ENCODE measurements around the gene LRATD1.

LRATD1 gene

DNA sequence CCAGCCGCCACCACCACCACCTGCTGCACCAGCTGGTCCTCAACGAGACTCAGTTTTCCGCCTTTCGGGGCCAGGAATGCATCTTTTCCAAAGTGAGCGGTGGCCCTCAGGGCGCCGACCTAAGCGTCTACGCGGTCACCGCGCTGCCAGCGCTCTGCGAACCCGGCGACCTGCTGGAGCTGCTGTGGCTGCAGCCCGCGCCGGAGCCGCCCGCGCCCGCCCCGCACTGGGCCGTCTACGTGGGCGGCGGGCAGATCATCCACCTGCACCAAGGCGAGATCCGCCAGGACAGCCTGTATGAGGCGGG lies 1.6 kb downstream of the LRATD1 start:
- no peak for DNase-seq

DNA sequence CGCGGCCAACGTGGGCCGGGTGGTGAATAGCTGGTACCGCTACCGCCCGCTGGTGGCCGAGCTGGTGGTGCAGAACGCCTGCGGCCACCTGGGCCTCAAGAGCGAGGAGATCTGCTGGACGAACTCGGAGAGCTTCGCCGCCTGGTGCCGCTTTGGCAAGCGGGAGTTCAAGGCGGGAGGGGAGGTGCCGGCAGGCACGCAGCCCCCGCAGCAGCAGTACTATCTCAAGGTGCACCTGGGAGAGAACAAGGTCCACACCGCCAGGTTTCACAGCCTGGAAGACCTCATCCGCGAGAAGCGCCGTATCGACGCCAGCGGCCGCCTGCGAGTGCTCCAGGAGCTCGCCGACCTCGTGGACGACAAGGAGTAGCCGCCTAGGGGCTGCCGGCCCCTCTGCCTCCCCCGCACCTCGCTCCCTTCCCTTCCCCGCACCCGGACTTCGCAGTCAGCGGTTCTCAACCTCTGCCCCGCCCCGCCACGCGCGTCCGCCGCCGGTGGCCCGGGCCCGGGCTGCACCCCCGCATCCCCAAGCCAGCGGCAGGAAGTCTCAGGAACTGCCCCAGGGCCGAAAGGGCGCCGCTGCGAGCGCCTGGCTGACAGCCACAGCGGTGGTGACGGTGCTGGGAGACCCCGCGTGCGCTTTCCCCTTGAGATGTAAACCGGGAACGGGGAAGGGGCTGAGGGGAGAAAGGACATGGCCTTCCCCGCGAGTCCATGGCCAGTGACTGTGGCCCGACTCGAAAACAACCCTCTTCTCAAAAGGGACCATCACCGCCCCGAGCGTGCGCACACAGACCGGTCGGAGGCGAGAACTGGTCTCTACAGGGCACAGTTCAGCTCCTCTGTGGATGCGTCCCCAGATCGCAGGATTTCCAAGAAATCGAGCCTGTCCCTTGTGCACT lies 2.2 kb downstream of the LRATD1 start:
- DNase-seq, result peak; percentile 48 to 61

DNA sequence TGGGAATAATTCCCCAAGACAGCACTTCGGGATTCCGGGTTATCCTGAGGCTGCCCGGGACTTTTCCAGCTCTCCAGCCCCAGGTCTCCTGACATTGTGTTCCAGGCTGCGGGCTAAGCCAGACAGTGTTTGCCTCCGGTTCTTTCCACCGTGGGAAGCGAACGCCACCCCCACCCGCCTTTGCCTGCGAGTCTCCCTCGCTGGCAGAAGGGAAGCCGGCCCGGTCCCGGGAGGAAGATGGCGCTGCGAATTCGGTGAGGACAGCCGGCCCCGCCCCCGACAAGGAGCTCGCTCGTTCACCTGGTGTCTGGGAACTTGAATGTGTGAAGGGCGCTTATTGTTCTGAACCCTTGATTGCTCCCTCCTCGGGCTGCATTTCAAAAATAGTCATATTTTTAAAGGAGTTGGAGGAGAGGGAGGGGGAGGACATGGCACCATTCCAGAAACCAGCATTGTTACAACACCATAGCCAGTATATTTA lies 2.9 kb downstream of the LRATD1 start:
- peak; percentile 43 to 48 for DNase-seq

DNA sequence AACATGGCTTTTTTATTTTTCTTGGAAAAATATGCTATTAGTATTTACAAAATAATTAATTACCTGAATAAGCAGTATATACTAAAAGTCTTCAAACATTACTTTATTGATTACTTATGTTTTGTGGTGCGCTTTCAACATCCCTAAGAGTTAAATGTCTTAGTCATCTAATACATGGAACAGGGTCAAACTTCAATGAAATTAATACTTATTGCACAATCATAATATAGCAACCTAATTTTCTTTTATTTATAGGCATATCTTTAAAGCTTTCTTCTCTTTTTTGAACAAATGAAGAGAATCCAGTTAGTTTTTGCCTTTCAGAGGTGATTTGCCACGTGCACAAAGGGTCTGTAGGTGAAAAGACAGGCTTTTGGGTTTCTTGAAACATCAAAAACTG lies 6.0 kb downstream of the LRATD1 start:
- no peak for DNase-seq

DNA sequence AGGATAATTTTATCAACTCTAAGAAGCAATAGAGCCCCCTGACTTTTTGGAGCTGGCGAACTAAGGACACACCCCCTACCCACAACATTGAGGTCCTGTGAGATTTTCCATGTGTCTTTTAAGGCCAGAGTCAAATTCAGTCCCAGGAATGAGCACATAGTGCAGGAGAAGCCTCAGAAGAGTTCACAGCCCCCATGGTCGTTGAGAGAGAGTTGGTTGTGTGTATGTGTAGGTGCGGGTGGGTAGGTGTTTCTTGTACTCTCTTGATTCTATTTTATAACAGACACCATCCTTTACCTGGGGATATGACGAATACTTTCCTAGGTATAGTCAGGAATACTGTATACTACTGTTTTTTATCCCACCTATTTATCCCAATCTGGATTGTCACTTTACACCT lies 8.6 kb downstream of the LRATD1 start:
- no peak for DNase-seq

DNA sequence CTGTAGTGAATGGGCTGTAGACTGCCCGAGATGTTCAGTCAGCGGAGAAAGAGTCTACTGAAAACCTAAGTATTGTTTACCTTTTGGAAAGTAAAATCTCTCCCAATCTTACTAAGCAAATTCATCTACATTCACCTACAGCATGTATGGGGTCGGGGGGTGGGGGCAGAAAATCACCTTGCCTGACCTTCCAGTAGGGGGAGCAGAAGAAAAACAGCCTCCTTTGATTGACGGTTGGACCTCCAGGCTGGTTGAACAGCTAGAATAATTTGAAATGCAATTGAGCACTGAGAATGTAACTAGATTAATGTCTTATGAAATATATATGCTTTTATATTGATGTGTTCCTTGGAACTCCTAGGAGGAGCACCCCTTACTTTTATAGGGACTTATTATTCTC lies 10.0 kb downstream of the LRATD1 start:
- no peak for DNase-seq

DNA sequence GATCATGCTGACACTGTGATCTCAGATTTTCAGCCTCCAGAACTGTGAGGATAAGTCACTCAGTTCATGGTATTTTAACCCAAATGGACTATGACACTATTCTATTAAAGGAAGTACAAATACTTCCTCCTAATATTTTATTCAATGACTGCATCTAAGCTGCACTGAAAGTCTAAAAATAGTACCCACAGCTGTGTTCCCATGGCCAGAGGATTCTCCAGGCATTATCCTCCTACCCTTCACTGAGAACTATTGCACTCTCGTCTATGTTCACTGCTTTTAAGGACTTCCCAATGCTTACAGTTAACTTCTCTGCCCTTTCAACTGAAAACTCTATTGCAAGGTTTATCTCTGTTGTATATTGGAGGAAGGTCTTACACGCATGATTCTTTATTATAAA lies 15.2 kb downstream of the LRATD1 start:
- DNase-seq, result no peak

DNA sequence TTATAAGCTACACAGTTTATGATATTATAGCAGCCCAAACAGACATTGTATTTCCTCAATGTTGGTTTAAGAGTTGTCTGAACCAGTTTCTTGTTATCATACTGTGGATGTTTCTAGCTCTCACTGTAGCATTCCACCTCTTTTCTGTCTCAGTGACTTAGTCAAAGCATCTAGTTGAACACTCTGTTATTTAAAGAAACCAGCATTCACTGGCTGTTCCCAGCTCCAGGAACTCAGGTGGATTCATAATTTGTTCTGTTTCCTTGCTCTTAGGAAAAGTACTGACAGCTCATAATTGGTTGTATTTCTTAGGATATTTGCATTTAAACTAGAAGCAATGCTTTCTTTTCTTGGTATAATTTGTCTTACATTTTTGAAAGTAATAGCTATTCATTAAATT lies 17.5 kb downstream of the LRATD1 start:
- DNase-seq, result no peak

DNA sequence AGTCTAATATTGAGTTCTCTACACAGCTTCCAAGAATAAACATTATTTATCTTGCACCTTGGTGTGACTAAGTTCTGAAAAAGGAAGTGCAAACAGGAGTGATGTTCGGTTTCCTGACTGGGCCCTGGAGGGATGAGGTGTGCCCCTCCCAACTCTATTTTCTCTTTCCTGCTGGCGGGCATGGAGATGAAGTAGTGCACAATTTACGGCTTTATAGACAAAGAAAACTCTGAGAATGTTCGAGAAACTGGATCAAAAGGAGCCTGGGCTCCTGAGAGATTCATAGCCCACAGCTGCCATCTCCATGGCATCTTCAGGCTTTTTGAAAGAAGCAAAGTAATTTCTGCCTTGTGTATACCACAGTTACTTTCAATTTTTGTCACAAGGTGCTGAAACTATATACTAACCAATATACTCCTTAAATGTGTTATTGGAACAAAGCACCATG lies 22.3 kb downstream of the LRATD1 start:
- no peak for DNase-seq

DNA sequence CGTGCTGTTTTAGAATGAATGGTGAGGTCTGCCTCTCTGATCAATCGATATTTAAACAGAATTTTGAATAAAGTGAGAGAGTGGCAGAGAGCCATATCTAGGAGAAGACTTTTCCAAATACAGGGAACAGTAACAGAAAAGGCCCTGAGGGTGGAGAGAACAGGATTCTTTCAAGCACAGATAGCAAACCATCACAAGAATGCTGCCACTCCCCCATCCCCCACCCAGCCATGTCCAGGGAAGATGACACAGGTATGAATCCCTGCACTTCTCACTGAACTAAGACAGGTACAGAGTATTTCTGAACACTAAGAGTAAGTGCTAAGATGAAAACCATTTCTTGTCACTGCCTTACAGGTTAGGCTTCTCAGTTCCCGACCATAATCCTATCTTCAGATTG lies 23.6 kb downstream of the LRATD1 start:
- DNase-seq, result no peak

DNA sequence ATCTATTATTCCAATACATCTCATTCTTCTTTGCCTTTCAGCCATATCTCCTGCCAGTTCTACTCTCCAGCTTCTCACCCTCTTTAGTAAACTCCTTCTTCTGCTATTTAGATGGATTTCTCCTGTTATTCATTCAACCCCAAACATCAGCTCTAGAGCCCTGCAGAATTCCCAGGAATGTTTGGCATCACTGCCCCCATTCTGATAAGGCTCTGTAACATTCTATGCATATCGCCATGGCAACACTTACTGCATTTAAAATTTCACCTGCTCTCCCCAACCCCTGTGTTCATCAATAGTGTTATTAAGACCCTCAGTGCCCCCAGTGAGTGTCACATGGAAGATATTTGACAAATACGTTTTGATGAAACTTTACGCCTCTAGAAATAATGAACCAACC lies 28.6 kb downstream of the LRATD1 start:
- no peak for DNase-seq

DNA sequence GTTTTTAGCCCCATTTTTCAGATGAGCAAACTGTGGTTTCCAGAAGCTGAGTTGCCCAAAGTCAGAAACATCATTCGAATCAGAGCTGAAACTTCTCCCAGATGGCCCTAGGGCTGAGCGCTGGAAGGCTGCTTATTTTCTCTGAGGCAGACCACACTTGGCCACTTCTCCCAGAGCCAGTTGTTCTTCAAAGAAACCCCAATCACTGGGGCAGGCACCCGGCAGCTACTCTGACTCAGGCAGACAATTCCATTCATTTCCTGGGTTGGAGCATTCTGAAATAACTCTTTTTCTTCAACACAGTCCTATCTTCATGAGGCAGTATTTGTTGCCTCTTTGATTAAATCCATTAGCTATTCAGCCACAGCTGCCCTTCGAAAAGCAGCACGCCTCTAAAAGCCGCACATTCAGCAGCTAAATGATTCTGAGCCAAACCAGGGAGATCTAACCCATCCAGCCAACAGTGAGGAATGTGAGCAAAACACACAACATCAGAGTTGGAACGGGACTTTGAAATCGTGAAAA lies 40.9 kb downstream of the LRATD1 start:
- no peak for DNase-seq

DNA sequence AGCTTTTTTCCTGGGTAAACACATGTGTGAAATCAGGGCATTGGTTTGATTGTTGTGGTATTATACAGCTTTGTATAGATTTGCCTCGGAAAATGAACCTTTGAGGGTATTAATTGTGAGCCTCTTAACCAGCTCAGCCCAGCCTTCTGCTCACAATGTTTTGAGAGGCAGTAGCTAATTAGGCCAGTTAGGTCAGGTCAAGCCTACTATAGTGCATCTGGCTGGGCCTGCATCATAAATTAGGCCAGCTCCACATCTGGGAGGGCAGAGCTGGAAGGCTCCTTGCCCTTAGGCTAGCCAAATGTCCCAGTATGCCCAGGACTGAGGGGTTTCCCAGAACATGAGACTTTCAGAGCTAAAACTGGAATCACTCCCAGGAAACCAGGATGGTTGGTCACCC lies 43.0 kb downstream of the LRATD1 start:
- DNase-seq, result no peak

DNA sequence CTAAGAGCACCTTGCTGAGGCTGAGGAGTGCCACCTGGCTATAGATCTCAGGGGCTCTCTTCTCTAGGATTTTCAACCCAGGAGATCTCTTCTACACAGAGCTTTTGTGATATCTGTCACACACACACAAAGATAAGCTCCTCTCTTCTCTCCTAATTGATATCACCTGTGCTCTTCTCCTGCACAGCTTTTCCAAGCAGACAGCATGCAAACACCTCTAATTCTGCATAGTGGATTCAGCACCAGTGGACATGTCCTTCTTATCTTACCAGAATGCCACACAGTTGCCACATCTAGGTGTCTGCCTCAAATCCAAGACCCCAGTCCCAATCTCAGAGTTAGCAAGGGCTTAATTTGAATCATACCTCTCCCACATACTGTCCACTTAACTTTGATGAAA lies 43.9 kb downstream of the LRATD1 start:
- DNase-seq, result no peak

DNA sequence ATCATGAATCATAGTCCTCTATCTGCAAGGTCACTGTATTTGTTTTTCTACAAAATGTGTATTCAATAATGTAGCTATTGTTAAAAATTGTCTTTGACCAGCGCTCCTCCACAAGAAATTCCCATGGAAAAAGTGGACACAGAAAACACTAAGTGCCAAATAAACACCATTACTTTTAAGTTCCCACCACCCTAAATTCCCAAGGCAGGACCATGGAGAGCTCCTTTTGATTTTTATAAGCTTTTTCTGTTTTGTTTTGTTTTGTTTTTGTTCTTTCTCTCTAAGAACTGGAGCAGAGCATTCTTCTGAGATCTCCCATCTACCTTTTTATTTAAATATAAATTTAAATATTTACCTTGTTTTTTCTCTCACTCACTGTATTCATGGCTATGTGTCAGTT lies 44.5 kb downstream of the LRATD1 start:
- no peak for DNase-seq

DNA sequence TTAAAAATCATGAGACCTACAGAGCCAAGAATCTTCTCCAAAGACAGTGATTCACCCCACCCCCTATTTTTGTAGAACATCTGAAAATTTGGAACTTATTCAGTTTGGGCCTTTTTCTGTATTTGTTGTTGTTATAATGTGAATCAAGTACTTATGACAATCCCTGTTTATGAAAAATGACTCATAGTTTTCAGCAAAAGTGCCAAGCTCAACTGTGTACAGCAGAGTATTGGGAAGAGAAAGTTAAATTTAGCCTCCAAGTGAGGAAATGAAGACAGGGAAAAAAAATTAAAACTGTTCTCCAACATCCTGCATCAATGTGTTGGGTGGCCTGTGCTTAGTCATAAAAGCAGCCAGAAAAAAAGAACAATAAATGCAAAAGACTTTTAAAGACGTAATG lies 46.2 kb downstream of the LRATD1 start:
- no peak for DNase-seq

DNA sequence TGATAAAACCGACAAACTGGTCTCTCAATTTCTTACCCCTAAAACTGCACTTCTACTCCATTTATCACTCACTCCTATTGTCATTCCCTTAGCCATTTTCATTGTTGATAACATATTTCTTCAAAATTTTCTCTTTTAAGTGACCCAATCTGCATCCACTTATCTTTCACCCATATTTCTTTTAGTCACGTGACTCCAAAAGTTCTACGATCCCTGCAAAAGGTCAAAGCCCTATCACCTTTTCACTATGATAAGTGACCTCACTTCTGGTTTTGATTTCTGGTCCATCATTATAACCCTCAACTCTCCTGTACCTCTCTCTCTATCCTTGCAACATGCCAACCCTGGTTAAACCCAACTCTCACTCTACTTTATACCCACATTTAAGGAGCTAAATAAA lies 49.1 kb downstream of the LRATD1 start:
- DNase-seq, result no peak

All from NCI-H1930 (cell line).